Measurements from ENCODE around the gene UNC119B.

UNC119B gene

DNA sequence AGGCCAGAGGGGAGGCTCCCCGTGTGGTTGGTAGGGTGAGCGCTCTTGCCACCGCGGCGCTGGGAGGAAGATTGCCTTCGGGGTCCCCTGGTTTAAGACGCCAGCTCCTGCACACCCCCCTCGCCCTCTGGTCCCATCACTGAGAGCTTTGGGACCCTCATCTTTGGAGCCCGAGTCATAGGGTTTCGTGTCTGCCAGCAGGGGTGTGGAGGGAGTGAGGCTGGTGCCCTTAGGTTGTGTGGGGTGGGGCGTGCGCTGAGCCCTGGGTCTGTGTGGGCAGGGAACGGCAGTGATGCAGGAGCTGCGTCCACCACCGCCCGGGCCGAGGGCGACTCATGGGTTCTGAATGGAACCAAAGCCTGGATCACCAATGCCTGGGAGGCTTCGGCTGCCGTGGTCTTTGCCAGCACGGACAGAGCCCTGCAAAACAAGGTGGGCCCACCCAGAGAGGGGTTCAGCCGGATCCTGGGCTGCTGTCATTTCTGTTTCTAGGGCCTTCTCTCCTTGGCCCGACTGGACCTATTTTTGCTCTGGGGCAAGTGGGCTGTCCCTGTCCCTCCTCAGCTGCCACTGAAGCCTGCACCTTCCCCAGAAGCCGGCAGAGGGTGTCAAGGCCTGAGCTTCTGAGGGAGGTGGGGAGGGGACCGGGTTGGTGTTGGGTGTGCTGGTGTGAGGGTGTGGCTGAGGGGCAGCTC is 27.4 kb downstream of the UNC119B start:
- no peak overlapping the region for H3K27ac ChIP-seq (ENCODE audit: extremely low read depth, low read depth, low read length)
- no peaks in the 10 kb centered on the region for H3K4me1 ChIP-seq (ENCODE audit: control insufficient read depth, insufficient read depth, low read length)
- ChIA-PET POLR2A (no interaction called here), CTCF (interaction anchor here (0.5 to 2.0 kb wide), 3 partner anchors 226 to 800 kb away, joined by 3 to 5 read pairs (median 4); no protein-coding TSS in a partner anchor)
- TF ChIP-seq ZNF654 (tag by site-specific recombination; IDR thresholded peaks at IDR 0.05; ENCODE audit: low read depth), result peak; percentile 14; the same call in 1 of the 2 replicates
- TF ChIP-seq, protein P1, sequence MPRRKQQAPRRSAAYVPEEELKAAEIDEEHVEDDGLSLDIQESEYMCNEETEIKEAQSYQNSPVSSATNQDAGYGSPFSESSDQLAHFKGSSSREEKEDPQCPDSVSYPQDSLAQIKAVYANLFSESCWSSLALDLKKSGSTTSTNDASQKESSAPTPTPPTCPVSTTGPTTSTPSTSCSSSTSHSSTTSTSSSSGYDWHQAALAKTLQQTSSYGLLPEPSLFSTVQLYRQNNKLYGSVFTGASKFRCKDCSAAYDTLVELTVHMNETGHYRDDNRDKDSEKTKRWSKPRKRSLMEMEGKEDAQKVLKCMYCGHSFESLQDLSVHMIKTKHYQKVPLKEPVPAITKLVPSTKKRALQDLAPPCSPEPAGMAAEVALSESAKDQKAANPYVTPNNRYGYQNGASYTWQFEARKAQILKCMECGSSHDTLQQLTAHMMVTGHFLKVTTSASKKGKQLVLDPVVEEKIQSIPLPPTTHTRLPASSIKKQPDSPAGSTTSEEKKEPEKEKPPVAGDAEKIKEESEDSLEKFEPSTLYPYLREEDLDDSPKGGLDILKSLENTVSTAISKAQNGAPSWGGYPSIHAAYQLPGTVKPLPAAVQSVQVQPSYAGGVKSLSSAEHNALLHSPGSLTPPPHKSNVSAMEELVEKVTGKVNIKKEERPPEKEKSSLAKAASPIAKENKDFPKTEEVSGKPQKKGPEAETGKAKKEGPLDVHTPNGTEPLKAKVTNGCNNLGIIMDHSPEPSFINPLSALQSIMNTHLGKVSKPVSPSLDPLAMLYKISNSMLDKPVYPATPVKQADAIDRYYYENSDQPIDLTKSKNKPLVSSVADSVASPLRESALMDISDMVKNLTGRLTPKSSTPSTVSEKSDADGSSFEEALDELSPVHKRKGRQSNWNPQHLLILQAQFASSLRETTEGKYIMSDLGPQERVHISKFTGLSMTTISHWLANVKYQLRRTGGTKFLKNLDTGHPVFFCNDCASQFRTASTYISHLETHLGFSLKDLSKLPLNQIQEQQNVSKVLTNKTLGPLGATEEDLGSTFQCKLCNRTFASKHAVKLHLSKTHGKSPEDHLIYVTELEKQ (tag by site-specific recombination; IDR thresholded peaks at IDR 0.05; ENCODE audit: borderline replicate concordance), result no peak
- no peak overlapping the region for H3K4me3 ChIP-seq (ENCODE audit: low read depth, low read length)
- H3K9me3 ChIP-seq (ENCODE audit: control insufficient read depth, insufficient read depth, low read depth, low read length), result no peaks in the 10 kb centered on the region
- H3K36me3 ChIP-seq (ENCODE audit: control insufficient read depth in 2 of 2, insufficient read depth in 1 of 2, low read length in 2 of 2), result peaks cover 0 to 27% of the 10 kb centered on the region in 2 experiments; a peak in 2 of 3 replicates

DNA sequence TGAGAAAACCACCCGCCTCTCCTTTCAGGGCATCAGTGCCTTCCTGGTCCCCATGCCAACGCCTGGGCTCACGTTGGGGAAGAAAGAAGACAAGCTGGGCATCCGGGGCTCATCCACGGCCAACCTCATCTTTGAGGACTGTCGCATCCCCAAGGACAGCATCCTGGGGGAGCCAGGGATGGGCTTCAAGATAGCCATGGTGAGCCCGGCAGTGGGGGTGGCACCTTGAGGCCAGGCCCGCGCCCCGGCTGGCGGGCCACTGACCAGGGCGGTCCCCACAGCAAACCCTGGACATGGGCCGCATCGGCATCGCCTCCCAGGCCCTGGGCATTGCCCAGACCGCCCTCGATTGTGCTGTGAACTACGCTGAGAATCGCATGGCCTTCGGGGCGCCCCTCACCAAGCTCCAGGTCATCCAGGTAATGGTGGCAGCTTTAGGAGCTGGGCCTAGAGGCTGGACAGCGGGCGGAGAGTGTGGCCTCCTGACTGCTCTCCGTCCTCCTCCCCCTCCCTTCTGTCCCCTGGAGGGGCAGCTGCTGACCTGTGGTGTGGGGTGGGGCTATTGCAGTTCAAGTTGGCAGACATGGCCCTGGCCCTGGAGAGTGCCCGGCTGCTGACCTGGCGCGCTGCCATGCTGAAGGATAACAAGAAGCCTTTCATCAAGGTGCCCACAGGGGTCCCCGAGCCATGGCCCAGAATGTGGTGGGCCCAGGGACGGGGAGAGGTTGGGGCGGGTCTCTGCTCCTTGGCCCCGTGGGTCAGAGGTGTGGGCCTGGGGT is 28.2 kb downstream of the UNC119B start:
- H3K4me3 ChIP-seq (ENCODE audit: low read depth, low read length), result no peak overlapping the region
- POLR2A ChIA-PET, result no interaction called here
- no peaks in the 10 kb centered on the region for H3K4me1 ChIP-seq (ENCODE audit: control insufficient read depth, insufficient read depth, low read length)
- H3K9me3 ChIP-seq (ENCODE audit: control insufficient read depth, insufficient read depth, low read depth, low read length), result no peaks in the 10 kb centered on the region
- H3K36me3 ChIP-seq (ENCODE audit: control insufficient read depth in 2 of 2, insufficient read depth in 1 of 2, low read length in 2 of 2), result peaks cover 0 to 23% of the 10 kb centered on the region in 2 experiments; a peak in 2 of 3 replicates
- H3K27ac ChIP-seq (ENCODE audit: extremely low read depth, low read depth, low read length), result no peak overlapping the region
- CTCF ChIA-PET, result interaction anchor here (0.5 to 2.0 kb wide), 2 partner anchors 233 to 801 kb away, joined by 3 to 5 read pairs; no protein-coding TSS in a partner anchor
- TF ChIP-seq ZNF155 (tag by site-specific recombination; IDR thresholded peaks at IDR 0.05), result no peak
- no peak for TF ChIP-seq GFI1B (tag by site-specific recombination; IDR thresholded peaks at IDR 0.05)
- TF ChIP-seq ZNF837 (tag by site-specific recombination; IDR thresholded peaks at IDR 0.05), result no peak
- TF ChIP-seq REST (tag by site-specific recombination; IDR thresholded peaks at IDR 0.05), result no peak

- Histone ChIP-seq H3K36me3 (ENCODE audit: control insufficient read depth in 2 of 2, insufficient read depth in 1 of 2, low read length in 2 of 2) (peaks cover 0 to 19% of the 10 kb centered on the region in 2 experiments; a peak in 2 of 3 replicates), H3K9me3 (ENCODE audit: control insufficient read depth, insufficient read depth, low read depth, low read length) (no peaks in the 10 kb centered on the region), H3K27ac (ENCODE audit: extremely low read depth, low read depth, low read length) (no peak overlapping the region), H3K4me1 (ENCODE audit: control insufficient read depth, insufficient read depth, low read length) (no peaks in the 10 kb centered on the region), H3K4me3 (ENCODE audit: low read depth, low read length) (no peak overlapping the region)
- TF ChIP-seq ZFHX2 (tag by site-specific recombination; conservative IDR thresholded peaks at IDR 0.05), result 0 out of 2 replicates have a peak, but pooled peaks have one; percentile 7
- TF ChIP-seq ZBTB8A (tag by site-specific recombination; IDR thresholded peaks at IDR 0.05), result no peak
- CTCF ChIA-PET, result no interaction called here
- POLR2A ChIA-PET, result no interaction called here
These were observed 28.9 kb downstream of the UNC119B start for GRCh38 chr12:120739031-120739762.

Data from HEK293 (cell line).